ENCODE results near the gene RPH3AL.

The RPH3AL gene

DNA sequence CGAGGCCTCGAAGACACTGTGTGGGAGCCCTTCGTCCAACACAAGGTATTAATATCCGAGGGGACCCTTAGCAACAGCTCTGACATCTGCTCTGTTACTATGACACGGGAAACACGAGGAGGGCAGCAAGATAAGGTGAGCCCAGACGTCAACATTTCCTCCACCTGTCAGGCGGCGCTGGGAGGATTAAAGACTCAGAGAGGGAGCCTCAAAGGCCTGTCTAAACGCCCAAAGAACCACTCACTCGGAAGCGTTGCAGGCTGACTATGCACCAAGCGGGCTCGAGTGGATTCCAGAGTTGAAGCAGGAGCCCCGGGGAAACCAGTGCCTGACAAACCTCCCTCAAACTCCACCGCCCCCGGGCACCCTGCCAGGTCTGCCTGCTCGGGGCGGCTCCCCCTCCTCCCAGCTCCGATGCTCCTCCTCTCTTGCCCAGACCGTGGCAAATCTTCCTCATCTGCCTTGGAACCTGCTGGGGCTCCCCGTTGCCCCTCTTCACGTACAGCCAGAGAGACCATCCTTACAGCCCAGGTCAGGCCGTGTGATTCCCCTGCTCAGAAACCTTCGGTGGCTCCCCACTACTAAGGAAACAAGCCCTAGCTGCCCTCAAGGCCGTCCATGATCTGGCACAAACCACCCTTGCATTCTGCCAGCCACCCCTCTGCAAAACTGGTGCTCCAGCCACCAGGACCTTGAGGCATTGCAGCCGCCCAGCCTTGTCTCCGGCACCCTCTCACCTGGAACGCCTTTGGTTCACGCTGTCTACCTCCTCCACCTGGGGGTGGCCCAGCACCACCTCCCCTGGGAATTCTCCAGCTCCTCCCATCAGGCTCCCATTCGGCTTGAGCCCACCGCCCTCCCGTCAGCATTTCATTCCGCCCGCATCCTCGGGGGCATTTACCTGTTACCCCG is 16.2 kb downstream of the RPH3AL start:
- Histone ChIP-seq H3K36me3 (ENCODE audit: control insufficient read depth, insufficient read depth, low read length) (no peaks in the 10 kb centered on the region), H3K27ac (ENCODE audit: insufficient read depth, low read depth, low read length, poor library complexity, severe bottlenecking) (no peak overlapping the region), H3K4me1 (ENCODE audit: control insufficient read depth, insufficient read depth, low read length) (peaks cover 12% of the 10 kb centered on the region), H3K27me3 (ENCODE audit: control insufficient read depth, insufficient read depth, low read length, poor library complexity, severe bottlenecking) (no peaks in the 10 kb centered on the region), H3K4me3 (ENCODE audit: insufficient read depth, low read depth, low read length) (no peak overlapping the region), H3K9me3 (ENCODE audit: control insufficient read depth, low read length) (no peaks in the 10 kb centered on the region)
- 72 to 73% methylated on average over 37 of the region's 37 CpGs for WGBS, 2 experiments

DNA sequence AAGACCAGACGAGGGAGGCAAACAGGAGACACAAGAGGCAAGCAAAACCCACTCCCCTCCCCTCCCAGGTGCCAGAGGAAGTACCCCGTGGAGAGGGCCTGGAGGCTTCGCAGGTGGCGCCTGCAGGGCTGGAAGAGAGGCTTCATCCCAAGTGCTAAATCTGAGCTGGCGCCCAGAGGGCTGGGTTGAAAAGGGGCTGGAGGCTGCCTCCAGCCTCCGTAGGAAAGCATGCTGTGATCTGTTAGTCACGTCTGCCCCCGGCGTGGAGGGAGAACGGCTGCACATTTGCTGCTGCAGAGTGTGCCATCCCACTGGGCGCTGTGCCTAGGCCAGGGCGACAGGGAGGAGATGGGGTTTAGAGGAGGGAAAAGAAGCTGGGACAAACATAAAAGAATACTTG is 16.9 kb downstream of the RPH3AL start:
- H3K9me3 ChIP-seq (ENCODE audit: control insufficient read depth, low read length), result no peaks in the 10 kb centered on the region
- H3K4me3 ChIP-seq (ENCODE audit: insufficient read depth, low read depth, low read length), result no peak overlapping the region
- H3K27me3 ChIP-seq (ENCODE audit: control insufficient read depth, insufficient read depth, low read length, poor library complexity, severe bottlenecking), result no peaks in the 10 kb centered on the region
- 50 to 51% methylated on average over 11 of the region's 12 CpGs for WGBS, 2 experiments
- H3K27ac ChIP-seq (ENCODE audit: insufficient read depth, low read depth, low read length, poor library complexity, severe bottlenecking), result no peak overlapping the region
- H3K36me3 ChIP-seq (ENCODE audit: control insufficient read depth, insufficient read depth, low read length), result no peaks in the 10 kb centered on the region
- H3K4me1 ChIP-seq (ENCODE audit: control insufficient read depth, insufficient read depth, low read length), result peaks cover 12% of the 10 kb centered on the region

DNA sequence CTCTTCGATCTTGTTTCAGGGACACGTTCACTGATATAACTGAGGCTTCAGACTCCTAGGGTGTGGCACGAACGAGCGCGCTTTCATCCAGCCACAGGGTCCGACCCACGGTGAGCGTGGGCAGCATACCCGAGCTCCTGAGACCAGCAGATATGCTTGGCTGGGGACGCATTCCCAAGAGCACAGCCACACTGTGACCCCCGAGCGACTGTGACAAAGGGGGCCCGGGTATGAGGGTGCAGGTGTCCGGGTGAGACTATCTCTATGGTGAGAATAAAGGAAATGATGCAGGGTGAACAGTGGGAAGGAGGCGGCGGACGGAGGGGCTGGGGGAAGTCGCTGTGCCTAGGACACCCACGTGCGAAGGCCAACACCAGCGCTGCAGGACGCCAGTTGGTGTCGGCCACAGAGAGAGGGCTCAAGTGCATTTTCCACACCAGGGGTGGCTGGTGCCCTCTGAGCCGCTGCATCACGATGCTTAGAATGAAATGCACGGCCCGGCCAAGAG is 17.6 kb downstream of the RPH3AL start:
- no peak overlapping the region for H3K27ac ChIP-seq (ENCODE audit: insufficient read depth, low read depth, low read length, poor library complexity, severe bottlenecking)
- H3K4me3 ChIP-seq (ENCODE audit: insufficient read depth, low read depth, low read length), result no peak overlapping the region
- no peaks in the 10 kb centered on the region for H3K9me3 ChIP-seq (ENCODE audit: control insufficient read depth, low read length)
- H3K4me1 ChIP-seq (ENCODE audit: control insufficient read depth, insufficient read depth, low read length), result peaks cover 12% of the 10 kb centered on the region
- WGBS, 2 experiments, result 87% methylated on average over 28 of the region's 28 CpGs
- no peaks in the 10 kb centered on the region for H3K27me3 ChIP-seq (ENCODE audit: control insufficient read depth, insufficient read depth, low read length, poor library complexity, severe bottlenecking)
- no peaks in the 10 kb centered on the region for H3K36me3 ChIP-seq (ENCODE audit: control insufficient read depth, insufficient read depth, low read length)

DNA sequence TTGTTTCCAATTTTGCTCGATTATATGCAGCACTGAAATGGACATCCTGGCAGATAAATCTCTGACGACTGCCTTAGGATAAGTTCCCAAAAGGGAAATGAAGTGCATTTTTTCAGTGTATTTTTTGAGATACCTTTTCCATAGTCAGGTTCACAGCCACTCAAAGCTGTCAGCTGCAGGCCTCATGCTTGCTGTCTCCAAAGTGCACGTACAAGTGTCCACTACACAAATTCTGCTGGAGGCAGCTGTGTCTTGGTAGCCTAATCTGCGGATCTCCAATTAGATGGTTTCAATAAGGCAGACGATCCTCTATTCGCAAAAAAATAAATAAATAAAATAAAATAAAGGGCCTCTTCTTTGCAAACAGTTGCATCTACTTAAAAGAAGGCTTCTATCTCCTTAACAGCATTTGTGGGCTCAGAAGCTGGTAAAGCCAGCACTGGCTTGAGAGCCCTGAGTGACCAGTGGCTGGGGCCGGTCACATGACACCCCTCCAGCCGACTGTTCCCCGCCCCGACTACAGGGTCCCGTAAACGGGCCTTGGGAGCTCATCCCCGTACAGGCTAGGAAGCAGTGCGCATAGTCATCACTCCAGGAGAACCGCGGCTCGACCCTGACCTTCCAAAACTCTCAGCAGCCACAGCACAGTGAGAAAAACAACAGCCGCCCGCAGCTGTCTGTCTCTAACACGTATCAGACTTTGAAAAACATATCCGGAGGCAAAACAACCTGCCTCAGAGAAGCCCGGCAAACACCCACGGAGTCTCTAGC is 18.8 kb downstream of the RPH3AL start:
- no peak overlapping the region for H3K27ac ChIP-seq (ENCODE audit: insufficient read depth, low read depth, low read length, poor library complexity, severe bottlenecking)
- H3K9me3 ChIP-seq (ENCODE audit: control insufficient read depth, low read length), result no peaks in the 10 kb centered on the region
- no peak overlapping the region for H3K4me3 ChIP-seq (ENCODE audit: insufficient read depth, low read depth, low read length)
- H3K4me1 ChIP-seq (ENCODE audit: control insufficient read depth, insufficient read depth, low read length), result peaks cover 12% of the 10 kb centered on the region
- no peaks in the 10 kb centered on the region for H3K36me3 ChIP-seq (ENCODE audit: control insufficient read depth, insufficient read depth, low read length)
- H3K27me3 ChIP-seq (ENCODE audit: control insufficient read depth, insufficient read depth, low read length, poor library complexity, severe bottlenecking), result no peaks in the 10 kb centered on the region
- 52 to 58% methylated on average over 21 to 23 of the region's 23 CpGs for WGBS, 2 experiments

DNA sequence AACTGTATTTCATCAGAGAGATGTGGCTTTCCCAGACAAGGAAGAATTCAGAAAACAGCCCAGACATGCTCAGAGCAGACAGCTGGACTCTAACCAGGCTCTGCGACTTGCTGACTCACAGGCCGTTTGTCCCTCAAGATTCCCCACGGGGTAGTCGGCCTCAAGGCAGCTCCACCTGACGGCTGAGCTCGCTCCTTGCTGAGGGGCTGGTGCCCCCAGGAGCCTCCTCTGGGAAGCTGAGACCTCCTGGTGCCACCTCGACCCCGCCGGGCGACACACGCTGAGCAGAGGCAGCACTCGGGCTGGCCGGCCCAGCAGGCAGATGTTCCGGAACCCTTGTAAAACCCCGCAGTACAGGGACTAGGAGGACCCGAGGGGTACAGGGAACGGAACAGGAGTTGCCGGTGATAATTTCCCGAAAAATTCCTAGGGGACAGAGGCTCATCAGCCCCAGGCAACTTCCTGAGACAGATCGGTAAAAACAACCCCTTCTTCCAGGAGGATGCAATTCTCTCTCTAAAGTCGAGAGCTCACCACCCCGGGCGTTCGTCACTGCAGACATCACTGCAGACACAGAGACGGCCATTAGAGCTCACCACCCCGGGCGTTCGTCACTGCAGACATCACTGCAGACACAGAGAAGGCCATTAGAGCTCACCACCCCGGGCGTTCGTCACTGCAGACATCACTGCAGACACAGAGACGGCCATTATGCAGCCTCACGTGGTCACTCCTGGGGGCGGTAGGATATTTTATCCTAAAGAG is 19.9 kb downstream of the RPH3AL start:
- Histone ChIP-seq H3K36me3 (ENCODE audit: control insufficient read depth, insufficient read depth, low read length) (no peaks in the 10 kb centered on the region), H3K4me3 (ENCODE audit: insufficient read depth, low read depth, low read length) (no peak overlapping the region), H3K27me3 (ENCODE audit: control insufficient read depth, insufficient read depth, low read length, poor library complexity, severe bottlenecking) (no peaks in the 10 kb centered on the region), H3K4me1 (ENCODE audit: control insufficient read depth, insufficient read depth, low read length) (peaks cover 12% of the 10 kb centered on the region), H3K9me3 (ENCODE audit: control insufficient read depth, low read length) (no peaks in the 10 kb centered on the region), H3K27ac (ENCODE audit: insufficient read depth, low read depth, low read length, poor library complexity, severe bottlenecking) (no peak overlapping the region)
- WGBS, 2 experiments, result 87 to 88% methylated on average over 34 of the region's 34 CpGs

DNA sequence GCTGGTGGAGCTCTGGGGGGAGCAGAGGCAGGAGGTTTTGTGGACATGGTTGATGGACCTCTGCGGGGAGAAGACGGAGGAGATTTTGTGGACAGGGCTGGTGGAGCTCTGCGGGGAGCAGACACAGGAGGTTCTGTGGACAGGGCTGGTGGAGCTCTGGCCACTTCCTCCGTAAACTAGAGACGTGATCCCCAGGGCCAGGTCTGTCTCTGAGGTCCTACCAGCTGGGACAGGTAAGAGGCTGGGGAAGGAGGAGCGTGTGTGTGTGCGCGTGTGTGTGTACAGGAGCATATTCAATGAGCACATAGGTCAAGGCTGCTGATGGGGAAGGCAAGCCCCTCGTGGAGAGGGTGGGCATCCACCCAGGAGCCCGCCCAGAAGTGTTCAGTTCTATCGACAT is 20.6 kb downstream of the RPH3AL start:
- Histone ChIP-seq H3K27ac (ENCODE audit: insufficient read depth, low read depth, low read length, poor library complexity, severe bottlenecking) (no peak overlapping the region), H3K9me3 (ENCODE audit: control insufficient read depth, low read length) (no peaks in the 10 kb centered on the region), H3K4me1 (ENCODE audit: control insufficient read depth, insufficient read depth, low read length) (peaks cover 12% of the 10 kb centered on the region), H3K27me3 (ENCODE audit: control insufficient read depth, insufficient read depth, low read length, poor library complexity, severe bottlenecking) (no peaks in the 10 kb centered on the region), H3K36me3 (ENCODE audit: control insufficient read depth, insufficient read depth, low read length) (no peaks in the 10 kb centered on the region), H3K4me3 (ENCODE audit: insufficient read depth, low read depth, low read length) (no peak overlapping the region)
- WGBS, 2 experiments, result 95% methylated on average over 11 of the region's 11 CpGs

DNA sequence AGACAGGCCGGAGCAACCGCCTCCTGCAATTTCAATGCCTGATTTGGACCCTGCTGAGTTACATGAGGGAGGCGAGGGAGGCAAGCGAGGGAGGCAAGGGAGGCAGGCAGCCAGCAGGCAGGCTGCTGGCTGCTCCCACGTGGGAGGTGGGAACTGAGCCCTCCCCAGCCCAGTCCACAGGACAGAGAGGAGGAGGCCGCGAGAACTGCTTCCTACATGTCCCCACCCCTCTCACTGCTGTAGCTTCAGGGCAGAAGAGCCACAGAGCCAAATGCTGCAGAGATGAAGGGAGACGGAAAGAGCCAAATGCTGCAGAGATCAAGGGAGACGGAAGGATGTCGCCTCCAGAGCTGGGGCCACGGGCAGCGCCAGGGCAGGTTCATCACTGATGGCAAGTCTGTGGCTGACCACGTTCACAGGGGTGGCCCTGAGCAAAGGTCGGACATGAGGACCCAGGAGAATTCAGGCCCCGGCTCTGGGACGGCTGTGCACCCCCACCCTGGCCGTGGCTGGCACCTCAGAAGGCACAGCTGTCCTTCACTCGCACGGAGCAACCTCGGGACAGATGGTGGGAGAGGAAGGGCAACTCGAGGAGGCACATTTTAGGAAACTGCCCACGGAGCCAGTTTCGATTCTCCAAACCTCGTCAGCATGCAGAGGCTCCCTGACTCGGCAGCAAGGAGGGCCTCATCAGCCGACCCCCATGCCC is 21.5 kb downstream of the RPH3AL start:
- Histone ChIP-seq H3K36me3 (ENCODE audit: control insufficient read depth, insufficient read depth, low read length) (no peaks in the 10 kb centered on the region), H3K27ac (ENCODE audit: insufficient read depth, low read depth, low read length, poor library complexity, severe bottlenecking) (no peak overlapping the region), H3K27me3 (ENCODE audit: control insufficient read depth, insufficient read depth, low read length, poor library complexity, severe bottlenecking) (no peaks in the 10 kb centered on the region), H3K4me1 (ENCODE audit: control insufficient read depth, insufficient read depth, low read length) (peaks cover 13% of the 10 kb centered on the region), H3K9me3 (ENCODE audit: control insufficient read depth, low read length) (no peaks in the 10 kb centered on the region), H3K4me3 (ENCODE audit: insufficient read depth, low read depth, low read length) (no peak overlapping the region)
- WGBS, 2 experiments, result 76 to 77% methylated on average over 26 of the region's 26 CpGs

DNA sequence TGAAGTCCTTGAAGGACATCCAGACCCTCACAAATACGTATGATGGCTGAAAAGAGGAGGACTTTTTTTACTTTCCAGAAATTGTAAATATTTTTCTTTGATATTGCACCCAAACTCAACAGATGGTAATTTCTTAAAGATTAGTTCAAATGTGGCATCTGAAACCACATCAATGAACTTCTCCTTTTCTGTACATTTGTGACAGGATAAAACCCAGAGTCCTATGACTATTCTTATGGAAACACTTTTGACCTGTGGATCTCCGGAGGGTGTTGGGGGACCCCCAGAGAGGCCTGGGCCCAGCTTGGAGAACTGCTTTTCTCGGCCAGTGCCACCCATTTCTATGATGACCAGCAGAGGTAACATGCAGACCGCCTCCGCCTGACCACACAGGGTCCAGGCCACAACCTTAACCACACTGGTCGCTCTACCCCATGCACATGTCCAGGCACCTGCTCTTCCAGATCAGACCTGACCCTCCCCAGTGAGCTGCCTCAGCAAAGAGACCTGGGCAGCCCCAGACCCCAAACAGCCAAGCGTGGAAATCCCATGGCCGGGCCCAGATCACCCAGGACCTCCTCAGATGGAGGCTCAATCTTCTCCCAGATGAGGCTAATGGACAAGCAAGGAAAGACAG is 22.7 kb downstream of the RPH3AL start:
- WGBS, 2 experiments, result 94 to 95% methylated on average over 7 to 8 of the region's 8 CpGs
- Histone ChIP-seq H3K27ac (ENCODE audit: insufficient read depth, low read depth, low read length, poor library complexity, severe bottlenecking) (no peak overlapping the region), H3K4me1 (ENCODE audit: control insufficient read depth, insufficient read depth, low read length) (peaks cover 9% of the 10 kb centered on the region), H3K36me3 (ENCODE audit: control insufficient read depth, insufficient read depth, low read length) (no peaks in the 10 kb centered on the region), H3K27me3 (ENCODE audit: control insufficient read depth, insufficient read depth, low read length, poor library complexity, severe bottlenecking) (no peaks in the 10 kb centered on the region), H3K4me3 (ENCODE audit: insufficient read depth, low read depth, low read length) (no peak overlapping the region), H3K9me3 (ENCODE audit: control insufficient read depth, low read length) (no peaks in the 10 kb centered on the region)

DNA sequence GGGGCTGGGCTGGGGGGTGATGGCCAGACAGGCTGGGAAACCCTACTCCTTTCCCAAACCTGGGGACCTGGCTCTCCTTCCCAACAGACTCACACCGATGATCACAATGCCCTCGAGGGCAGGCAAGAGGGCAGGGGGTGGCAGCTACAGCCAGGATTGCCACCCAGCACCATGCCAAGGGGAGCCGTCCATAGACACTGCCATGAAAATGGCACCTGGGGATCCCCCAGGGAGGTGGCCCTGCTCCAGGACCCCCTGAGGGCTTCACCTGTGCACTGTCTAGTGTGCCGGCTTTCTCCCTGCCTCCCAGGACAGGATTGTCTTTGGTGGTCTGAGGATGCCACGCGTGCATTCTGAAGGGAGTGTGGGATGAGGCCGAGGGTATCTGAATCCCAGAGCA is 24.6 kb downstream of the RPH3AL start:
- Histone ChIP-seq H3K27me3 (ENCODE audit: control insufficient read depth, insufficient read depth, low read length, poor library complexity, severe bottlenecking) (no peaks in the 10 kb centered on the region), H3K36me3 (ENCODE audit: control insufficient read depth, insufficient read depth, low read length) (no peaks in the 10 kb centered on the region), H3K27ac (ENCODE audit: insufficient read depth, low read depth, low read length, poor library complexity, severe bottlenecking) (no peak overlapping the region), H3K4me3 (ENCODE audit: insufficient read depth, low read depth, low read length) (no peak overlapping the region), H3K4me1 (ENCODE audit: control insufficient read depth, insufficient read depth, low read length) (peaks cover 9% of the 10 kb centered on the region), H3K9me3 (ENCODE audit: control insufficient read depth, low read length) (no peaks in the 10 kb centered on the region)
- 90 to 93% methylated on average over 7 of the region's 7 CpGs for WGBS, 2 experiments

Data from ectodermal cell (in vitro differentiated cells).